ENCODE results near the gene PUM2.

PUM2 gene

GRCh38 chr2:20216130-20217025 lies 134.3 kb downstream of the PUM2 start:
- DNase-seq, result no peak
- peak overlapping the region; percentile 92; the same call in 1 of the 2 replicates for H3K9ac ChIP-seq (ENCODE audit: low read length)
- H3K9me3 ChIP-seq (replicated peaks; ENCODE audit: insufficient read depth, low read length), result no peaks in the 10 kb centered on the region
- H2AFZ ChIP-seq (ENCODE audit: low read length), result no peak overlapping the region
- peaks cover 100% of the 10 kb centered on the region for H3F3A ChIP-seq (ENCODE audit: insufficient read depth, low read length)
- H3K4me2 ChIP-seq (ENCODE audit: low read depth, low read length), result peak overlapping the region; percentile 93
- H3K9me2 ChIP-seq (replicated peaks; ENCODE audit: insufficient read depth, low read length), result no peaks in the 10 kb centered on the region
- 0 out of 2 replicates have a peak, but pooled peaks cover 6% of the 10 kb centered on the region for H3K36me3 ChIP-seq (replicated peaks; ENCODE audit: insufficient read depth, low read length)
- H3K27ac ChIP-seq (ENCODE audit: low read length), result peak overlapping the region; percentile 98
- H3K27me3 ChIP-seq (replicated peaks; ENCODE audit: insufficient read depth, low read length), result no peaks in the 10 kb centered on the region
- H4K20me1 ChIP-seq (ENCODE audit: insufficient read depth, low read length), result no peaks in the 10 kb centered on the region
- peaks cover 98% of the 10 kb centered on the region for H3K4me1 ChIP-seq (ENCODE audit: low read length)
- 0 out of 2 replicates have a peak overlapping the region, but pooled peaks have one; percentile 14 for H3K4me3 ChIP-seq (ENCODE audit: low read length)
- peaks cover 99% of the 10 kb centered on the region for H3K79me2 ChIP-seq (ENCODE audit: low read length)
- no peak for TF ChIP-seq EZH2 (optimal IDR thresholded peaks at IDR 0.05; ENCODE audit: low read depth, low read length)
- TF ChIP-seq CTCF (IDR thresholded peaks at IDR 0.05; ENCODE audit: low read length), result no peak
- no peak for TF ChIP-seq EZH2phosphoT487 (IDR thresholded peaks at IDR 0.05; ENCODE audit: low read length)

GRCh38 chr2:20215183-20216040 lies 135.2 kb downstream of the PUM2 start:
- Histone ChIP-seq H3K36me3 (replicated peaks; ENCODE audit: insufficient read depth, low read length) (0 out of 2 replicates have a peak, but pooled peaks cover under 1% of the 10 kb centered on the region), H3K27ac (ENCODE audit: low read length) (peak overlapping the region; percentile 98), H3K9ac (ENCODE audit: low read length) (peak overlapping the region; percentile 92), H3K9me3 (replicated peaks; ENCODE audit: insufficient read depth, low read length) (no peaks in the 10 kb centered on the region), H3K4me1 (ENCODE audit: low read length) (peaks cover 98% of the 10 kb centered on the region), H3K4me2 (ENCODE audit: low read depth, low read length) (peak overlapping the region; percentile 93), H3K9me2 (replicated peaks; ENCODE audit: insufficient read depth, low read length) (no peaks in the 10 kb centered on the region), H2AFZ (ENCODE audit: low read length) (no peak overlapping the region), H4K20me1 (ENCODE audit: insufficient read depth, low read length) (no peaks in the 10 kb centered on the region), H3K4me3 (ENCODE audit: low read length) (no peak overlapping the region), H3K27me3 (replicated peaks; ENCODE audit: insufficient read depth, low read length) (no peaks in the 10 kb centered on the region), H3K79me2 (ENCODE audit: low read length) (peaks cover 99% of the 10 kb centered on the region), H3F3A (ENCODE audit: insufficient read depth, low read length) (peaks cover 100% of the 10 kb centered on the region)
- no peak for DNase-seq
- no peak for TF ChIP-seq CTCF (IDR thresholded peaks at IDR 0.05; ENCODE audit: low read length)
- no peak for TF ChIP-seq EZH2 (optimal IDR thresholded peaks at IDR 0.05; ENCODE audit: low read depth, low read length)
- TF ChIP-seq EZH2phosphoT487 (IDR thresholded peaks at IDR 0.05; ENCODE audit: low read length), result no peak

- Histone ChIP-seq H3K9me2 (replicated peaks; ENCODE audit: insufficient read depth, low read length) (no peaks in the 10 kb centered on the region), H3K36me3 (replicated peaks; ENCODE audit: insufficient read depth, low read length) (no peaks in the 10 kb centered on the region), H3K9ac (ENCODE audit: low read length) (peak overlapping the region; percentile 92), H3K4me3 (ENCODE audit: low read length) (no peak overlapping the region), H3K27me3 (replicated peaks; ENCODE audit: insufficient read depth, low read length) (no peaks in the 10 kb centered on the region), H3K4me2 (ENCODE audit: low read depth, low read length) (peak overlapping the region; percentile 93), H2AFZ (ENCODE audit: low read length) (no peak overlapping the region), H3K27ac (ENCODE audit: low read length) (peak overlapping the region; percentile 98), H3F3A (ENCODE audit: insufficient read depth, low read length) (peaks cover 100% of the 10 kb centered on the region), H4K20me1 (ENCODE audit: insufficient read depth, low read length) (no peaks in the 10 kb centered on the region), H3K4me1 (ENCODE audit: low read length) (peaks cover 98% of the 10 kb centered on the region), H3K79me2 (ENCODE audit: low read length) (peaks cover 99% of the 10 kb centered on the region), H3K9me3 (replicated peaks; ENCODE audit: insufficient read depth, low read length) (no peaks in the 10 kb centered on the region)
- no peak for TF ChIP-seq EZH2 (optimal IDR thresholded peaks at IDR 0.05; ENCODE audit: low read depth, low read length)
- TF ChIP-seq EZH2phosphoT487 (IDR thresholded peaks at IDR 0.05; ENCODE audit: low read length), result no peak
- TF ChIP-seq CTCF (IDR thresholded peaks at IDR 0.05; ENCODE audit: low read length), result no peak
- no peak for DNase-seq
Observed at GRCh38 chr2:20214566-20215182, 136.0 kb downstream of the PUM2 start.

All from MM.1S (cell line).